ENCODE data around the gene GNB1L. TPM values are rescaled to one million over a fixed set of nuclear protein-coding genes. Genes with fewer than 3 reads are reported as not detected.

The GNB1L gene
- total RNA-seq, 1 experiment from 2014 or later, result 18.0 TPM

DNA sequence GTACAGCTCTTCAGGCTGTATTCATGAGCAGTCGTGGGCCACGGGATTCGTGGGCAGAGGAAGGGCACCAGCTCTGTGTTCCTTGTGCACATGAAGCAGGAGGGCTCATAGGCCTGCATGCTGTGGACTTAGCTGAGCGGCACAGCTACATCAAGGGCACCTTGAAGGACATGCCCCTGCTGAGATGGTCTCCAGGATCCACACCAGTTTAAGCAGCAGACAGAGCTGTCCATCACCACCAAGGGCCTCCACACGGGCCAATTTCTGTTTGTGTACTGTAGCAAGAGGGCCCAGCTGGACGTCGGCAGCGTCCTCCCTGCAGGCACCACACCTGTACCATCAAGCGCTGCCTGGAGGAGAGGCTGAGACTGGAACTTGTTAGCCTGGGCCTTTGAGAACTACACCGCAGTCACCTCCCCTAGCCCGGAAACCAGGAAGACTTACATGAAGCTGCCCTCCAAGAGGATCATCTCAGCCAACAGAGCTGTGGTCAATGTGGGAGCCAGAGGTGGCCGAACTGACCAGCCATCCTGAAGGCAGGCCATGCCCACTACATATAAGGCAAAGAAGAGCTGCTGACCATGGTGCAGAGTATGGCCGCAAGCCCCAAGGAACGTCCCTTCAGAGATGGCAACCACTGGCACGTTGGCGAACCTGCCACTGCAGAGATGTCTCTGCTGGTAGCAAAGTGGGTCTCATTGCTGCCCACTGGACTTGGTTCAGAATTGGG, 32.7 kb upstream of the GNB1L start (continued):
- TF ChIP-seq, protein P1, sequence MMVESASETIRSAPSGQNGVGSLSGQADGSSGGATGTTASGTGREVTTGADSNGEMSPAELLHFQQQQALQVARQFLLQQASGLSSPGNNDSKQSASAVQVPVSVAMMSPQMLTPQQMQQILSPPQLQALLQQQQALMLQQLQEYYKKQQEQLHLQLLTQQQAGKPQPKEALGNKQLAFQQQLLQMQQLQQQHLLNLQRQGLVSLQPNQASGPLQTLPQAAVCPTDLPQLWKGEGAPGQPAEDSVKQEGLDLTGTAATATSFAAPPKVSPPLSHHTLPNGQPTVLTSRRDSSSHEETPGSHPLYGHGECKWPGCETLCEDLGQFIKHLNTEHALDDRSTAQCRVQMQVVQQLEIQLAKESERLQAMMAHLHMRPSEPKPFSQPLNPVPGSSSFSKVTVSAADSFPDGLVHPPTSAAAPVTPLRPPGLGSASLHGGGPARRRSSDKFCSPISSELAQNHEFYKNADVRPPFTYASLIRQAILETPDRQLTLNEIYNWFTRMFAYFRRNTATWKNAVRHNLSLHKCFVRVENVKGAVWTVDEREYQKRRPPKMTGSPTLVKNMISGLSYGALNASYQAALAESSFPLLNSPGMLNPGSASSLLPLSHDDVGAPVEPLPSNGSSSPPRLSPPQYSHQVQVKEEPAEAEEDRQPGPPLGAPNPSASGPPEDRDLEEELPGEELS (CRISPR knock-in tag; IDR thresholded peaks at IDR 0.05), result no peak
- no peak for TF ChIP-seq TCF7 (CRISPR knock-in tag; IDR thresholded peaks at IDR 0.05; ENCODE audit: low read depth)
- no peak for TF ChIP-seq NR1H2 (CRISPR knock-in tag; IDR thresholded peaks at IDR 0.05)
- TF ChIP-seq JUN (CRISPR knock-in tag; IDR thresholded peaks at IDR 0.05), result no peak
- TF ChIP-seq CBFB (CRISPR knock-in tag; IDR thresholded peaks at IDR 0.05; ENCODE audit: low read depth), result no peak
- TF ChIP-seq, protein P2, sequence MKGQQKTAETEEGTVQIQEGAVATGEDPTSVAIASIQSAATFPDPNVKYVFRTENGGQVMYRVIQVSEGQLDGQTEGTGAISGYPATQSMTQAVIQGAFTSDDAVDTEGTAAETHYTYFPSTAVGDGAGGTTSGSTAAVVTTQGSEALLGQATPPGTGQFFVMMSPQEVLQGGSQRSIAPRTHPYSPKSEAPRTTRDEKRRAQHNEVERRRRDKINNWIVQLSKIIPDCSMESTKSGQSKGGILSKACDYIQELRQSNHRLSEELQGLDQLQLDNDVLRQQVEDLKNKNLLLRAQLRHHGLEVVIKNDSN (CRISPR knock-in tag; IDR thresholded peaks at IDR 0.05), result no peak
- TF ChIP-seq NR2C2 (CRISPR knock-in tag; IDR thresholded peaks at IDR 0.05), result no peak

- Mint-ChIP-seq H3K27me3 (ENCODE audit: low read depth) (no peaks in the 10 kb centered on the region), H3K27ac (no peak overlapping the region), H3K4me3 (no peak overlapping the region), H3K4me1 (peaks cover 24% of the 10 kb centered on the region), H3K36me3 (no peaks in the 10 kb centered on the region), H3K9me3 (no peaks in the 10 kb centered on the region)
- peak; percentile 9 for DNase-seq (ENCODE audit: low spot score)
- no peak for ATAC-seq
- no peak for TF ChIP-seq AFF4 (CRISPR knock-in tag; IDR thresholded peaks at IDR 0.05; ENCODE audit: borderline replicate concordance)
- ChIA-PET CTCF (interaction anchor here (0.8 to 3.1 kb wide), 4 partner anchors 23 to 156 kb away, joined by 3 to 17 read pairs (median 4); no protein-coding TSS in a partner anchor), POLR2A (interaction anchor here (0.8 kb wide), 1 partner anchor 107 kb away, joined by 3 read pairs; no protein-coding TSS in a partner anchor)
These were observed 32.1 kb upstream of the GNB1L start for GRCh38 chr22:19886605-19887255.

- ATAC-seq (no peak), DNase-seq (ENCODE audit: low spot score) (peak; percentile 7)
- CTCF ChIA-PET, result interaction anchor here (1.2 to 3.1 kb wide), 5 partner anchors 24 to 181 kb away, joined by 3 to 17 read pairs (median 4); no protein-coding TSS in a partner anchor
- Mint-ChIP-seq H3K4me1 (peaks cover 24% of the 10 kb centered on the region), H3K9me3 (no peaks in the 10 kb centered on the region), H3K27ac (peak overlapping the region; percentile 42; the same call in 1 of the 2 replicates), H3K4me3 (no peak overlapping the region), H3K36me3 (no peaks in the 10 kb centered on the region), H3K27me3 (ENCODE audit: low read depth) (no peaks in the 10 kb centered on the region; the same call in 1 of the 2 replicates)
- POLR2A ChIA-PET, result no interaction called here
- TF ChIP-seq, protein P3, sequence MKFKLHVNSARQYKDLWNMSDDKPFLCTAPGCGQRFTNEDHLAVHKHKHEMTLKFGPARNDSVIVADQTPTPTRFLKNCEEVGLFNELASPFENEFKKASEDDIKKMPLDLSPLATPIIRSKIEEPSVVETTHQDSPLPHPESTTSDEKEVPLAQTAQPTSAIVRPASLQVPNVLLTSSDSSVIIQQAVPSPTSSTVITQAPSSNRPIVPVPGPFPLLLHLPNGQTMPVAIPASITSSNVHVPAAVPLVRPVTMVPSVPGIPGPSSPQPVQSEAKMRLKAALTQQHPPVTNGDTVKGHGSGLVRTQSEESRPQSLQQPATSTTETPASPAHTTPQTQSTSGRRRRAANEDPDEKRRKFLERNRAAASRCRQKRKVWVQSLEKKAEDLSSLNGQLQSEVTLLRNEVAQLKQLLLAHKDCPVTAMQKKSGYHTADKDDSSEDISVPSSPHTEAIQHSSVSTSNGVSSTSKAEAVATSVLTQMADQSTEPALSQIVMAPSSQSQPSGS (CRISPR knock-in tag; IDR thresholded peaks at IDR 0.05; ENCODE audit: borderline replicate concordance, low read depth), result no peak
- TF ChIP-seq ATF6 (CRISPR knock-in tag; IDR thresholded peaks at IDR 0.05) (no peak), NR1H2 (CRISPR knock-in tag; IDR thresholded peaks at IDR 0.05) (no peak), NR3C1 (CRISPR knock-in tag; conservative IDR thresholded peaks at IDR 0.05; ENCODE audit: low read depth) (no peak)
- TF ChIP-seq, protein P1 (CRISPR knock-in tag; IDR thresholded peaks at IDR 0.05), result no peak
- TF ChIP-seq, protein P4, sequence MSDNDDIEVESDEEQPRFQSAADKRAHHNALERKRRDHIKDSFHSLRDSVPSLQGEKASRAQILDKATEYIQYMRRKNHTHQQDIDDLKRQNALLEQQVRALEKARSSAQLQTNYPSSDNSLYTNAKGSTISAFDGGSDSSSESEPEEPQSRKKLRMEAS (CRISPR knock-in tag; IDR thresholded peaks at IDR 0.05), result no peak
These were observed 31.3 kb upstream of the GNB1L start for GRCh38 chr22:19885841-19886592.

Data from WTC11 (cell line).